ENCODE measurements around the gene HOMEZ. TPM values are rescaled to one million over a fixed set of nuclear protein-coding genes. Genes with fewer than 3 reads are reported as not detected.

HOMEZ gene
- total and polyA plus RNA-seq, 2 donors (not counting 3 experiments of a cell fraction or from before 2014, with no cell fraction given) = 11.3 to 16.8 TPM

DNA sequence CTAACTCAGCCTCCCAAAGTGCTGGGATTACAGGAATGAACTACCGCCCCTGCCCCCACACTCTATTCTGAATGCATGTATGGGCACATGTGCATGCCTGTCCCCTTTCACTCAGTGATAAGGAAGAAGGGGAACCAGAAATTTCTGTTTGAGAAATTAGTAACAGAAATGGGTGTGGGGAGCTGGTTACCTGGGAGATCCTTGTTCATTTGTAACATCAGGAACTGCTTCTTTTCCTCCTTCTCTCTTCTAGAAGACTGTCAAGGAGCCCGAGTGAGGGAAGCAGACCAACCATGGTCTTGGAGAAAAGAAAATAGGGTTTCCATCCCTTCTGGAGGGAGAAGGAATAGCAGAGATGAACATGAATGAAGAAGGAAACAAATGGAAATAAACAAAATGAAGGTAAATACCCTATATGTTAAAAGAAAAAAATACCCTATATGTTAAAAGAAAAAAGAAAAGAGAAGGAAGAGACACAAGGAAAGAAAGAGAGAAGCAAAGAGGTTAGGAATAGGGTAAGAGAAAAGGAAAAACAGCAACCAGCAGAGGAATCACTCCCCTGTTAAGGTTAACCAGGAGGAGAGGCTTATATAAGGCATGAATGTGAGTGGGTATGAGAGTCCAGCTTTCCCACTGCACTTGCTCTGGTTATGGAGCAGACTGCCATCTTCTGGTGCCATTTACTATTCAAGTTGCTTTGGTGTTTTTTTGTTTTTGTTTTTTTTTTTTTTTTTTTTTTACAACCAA lies 13.5 kb upstream of the HOMEZ start:
- no TSS peak for BruUV-seq (replicated peaks)
- DNase-seq (ENCODE audit: low read depth, low spot score) (peak; percentile 46), FAIRE-seq (no peak)
- no peaks in the 10 kb centered on the region for H3K9me3 ChIP-seq (replicated peaks; ENCODE audit: control insufficient read depth, insufficient read depth, low read length)
- dilution Hi-C loops (cut with MboI; ENCODE audit: extremely low pct_ligation_motif_present, low sequenced_read_pairs) = no loop called here
- no peaks in the 10 kb centered on the region for H3K27me3 ChIP-seq (ENCODE audit: control insufficient read depth in 2 of 2, insufficient read depth in 2 of 2, low read length in 2 of 2)
- no peaks in the 10 kb centered on the region for H3K36me3 ChIP-seq (ENCODE audit: control insufficient read depth in 2 of 2, extremely low read depth in 1 of 2, insufficient read depth in 2 of 2, low read length in 2 of 2)
- TF ChIP-seq, protein P1, sequence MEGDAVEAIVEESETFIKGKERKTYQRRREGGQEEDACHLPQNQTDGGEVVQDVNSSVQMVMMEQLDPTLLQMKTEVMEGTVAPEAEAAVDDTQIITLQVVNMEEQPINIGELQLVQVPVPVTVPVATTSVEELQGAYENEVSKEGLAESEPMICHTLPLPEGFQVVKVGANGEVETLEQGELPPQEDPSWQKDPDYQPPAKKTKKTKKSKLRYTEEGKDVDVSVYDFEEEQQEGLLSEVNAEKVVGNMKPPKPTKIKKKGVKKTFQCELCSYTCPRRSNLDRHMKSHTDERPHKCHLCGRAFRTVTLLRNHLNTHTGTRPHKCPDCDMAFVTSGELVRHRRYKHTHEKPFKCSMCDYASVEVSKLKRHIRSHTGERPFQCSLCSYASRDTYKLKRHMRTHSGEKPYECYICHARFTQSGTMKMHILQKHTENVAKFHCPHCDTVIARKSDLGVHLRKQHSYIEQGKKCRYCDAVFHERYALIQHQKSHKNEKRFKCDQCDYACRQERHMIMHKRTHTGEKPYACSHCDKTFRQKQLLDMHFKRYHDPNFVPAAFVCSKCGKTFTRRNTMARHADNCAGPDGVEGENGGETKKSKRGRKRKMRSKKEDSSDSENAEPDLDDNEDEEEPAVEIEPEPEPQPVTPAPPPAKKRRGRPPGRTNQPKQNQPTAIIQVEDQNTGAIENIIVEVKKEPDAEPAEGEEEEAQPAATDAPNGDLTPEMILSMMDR (IDR thresholded peaks at IDR 0.05; ENCODE audit: extremely low read depth in 1 of 2, insufficient read depth in 1 of 2, low read depth in 1 of 2, low read length in 2 of 2) = peak; percentile 11 to 18
- no peak for TF ChIP-seq POLR2AphosphoS5 (IDR thresholded peaks at IDR 0.05; ENCODE audit: insufficient read depth, low read depth, low read length)
- peaks cover 11% of the 10 kb centered on the region for H3K4me1 ChIP-seq (ENCODE audit: control insufficient read depth, extremely low read depth, insufficient read depth, low read length)
- ChIA-PET POLR2A (no interaction called here), CTCF (interaction anchor here (0.6 to 4.0 kb wide), 9 partner anchors 12 to 185 kb away, joined by 3 to 53 read pairs (median 5); partner anchors contain the start of gene HOMEZ)
- H3K9ac ChIP-seq (replicated peaks; ENCODE audit: extremely low read depth, insufficient read depth, low read length) = no peak overlapping the region
- H3K4me3 ChIP-seq (replicated peaks in 1 of 3; ENCODE audit: insufficient read depth in 1 of 3, low read depth in 1 of 3, low read length in 3 of 3) = no peak overlapping the region
- intact Hi-C loops (cut with micrococcal nuclease) = loop anchor here (1.0 kb wide), 1 partner anchor 112 kb away; no protein-coding TSS in a partner anchor
- H3K9me1 ChIP-seq (replicated peaks; ENCODE audit: control insufficient read depth, extremely low read depth, insufficient read depth, low read length) = no peaks in the 10 kb centered on the region
- no peak overlapping the region for H3K27ac ChIP-seq (ENCODE audit: insufficient read depth, low read depth, low read length)
- no peaks in the 10 kb centered on the region for H4K20me1 ChIP-seq (replicated peaks; ENCODE audit: control insufficient read depth, extremely low read depth, insufficient read depth, low read length)
- no peaks in the 10 kb centered on the region for H3K79me2 ChIP-seq (ENCODE audit: control insufficient read depth, insufficient read depth, low read length)
- H3K4me2 ChIP-seq (ENCODE audit: insufficient read depth, low read length) = no peak overlapping the region
- H2AFZ ChIP-seq (ENCODE audit: low read depth, low read length) = no peak overlapping the region

DNA sequence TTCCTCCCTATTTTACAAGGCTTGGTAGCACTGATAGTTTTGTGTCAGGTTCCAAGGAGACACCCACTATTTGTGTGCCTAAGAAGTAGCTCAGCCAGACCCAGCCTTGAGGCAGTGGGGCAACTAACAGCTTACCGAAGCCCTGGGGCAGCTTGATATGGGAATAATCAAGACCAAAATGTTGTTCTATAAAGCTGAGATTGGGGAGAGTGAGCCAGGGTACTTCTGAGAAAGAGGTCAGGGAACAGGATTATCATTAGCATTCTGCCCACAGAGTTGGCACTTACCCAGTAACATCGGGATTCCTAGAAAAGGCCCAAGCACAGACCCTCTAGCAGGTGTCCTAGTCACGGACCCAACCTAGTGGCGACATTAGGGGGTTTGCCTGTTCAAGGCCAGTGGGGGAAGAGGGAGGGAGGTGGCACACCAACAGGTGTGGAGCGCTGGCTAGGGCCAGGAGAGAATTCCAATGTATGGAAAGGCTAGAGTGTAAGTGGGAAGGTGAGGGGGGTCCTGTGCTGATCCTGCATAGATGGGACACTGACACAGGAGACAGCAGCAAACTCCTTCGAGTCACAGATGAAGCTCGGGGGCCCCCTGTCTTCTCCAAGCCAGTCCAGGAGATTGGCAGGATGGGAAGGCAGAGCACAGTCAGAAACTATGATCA lies 11.8 kb upstream of the HOMEZ start:
- no peak for TF ChIP-seq MYC (IDR thresholded peaks at IDR 0.05; ENCODE audit: low read depth, low read length)
- no peak for TF ChIP-seq JUN (IDR thresholded peaks at IDR 0.05; ENCODE audit: borderline replicate concordance, insufficient read depth, insufficient read length, low read depth)
- TF ChIP-seq POLR2A (IDR thresholded peaks at IDR 0.05; ENCODE audit: low read depth, low read length) = no peak
- TF ChIP-seq FOS (IDR thresholded peaks at IDR 0.05; ENCODE audit: borderline replicate concordance, insufficient read depth, low read length) = no peak
- TF ChIP-seq, protein P2, sequence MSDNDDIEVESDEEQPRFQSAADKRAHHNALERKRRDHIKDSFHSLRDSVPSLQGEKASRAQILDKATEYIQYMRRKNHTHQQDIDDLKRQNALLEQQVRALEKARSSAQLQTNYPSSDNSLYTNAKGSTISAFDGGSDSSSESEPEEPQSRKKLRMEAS (IDR thresholded peaks at IDR 0.05; ENCODE audit: insufficient read depth, insufficient read length) = no peak
- no peak for TF ChIP-seq EZH2 (IDR thresholded peaks at IDR 0.05; ENCODE audit: borderline replicate concordance, low read depth, low read length, severe bottlenecking)
- TF ChIP-seq, protein P1 (IDR thresholded peaks at IDR 0.05; ENCODE audit: extremely low read depth in 1 of 2, insufficient read depth in 1 of 2, low read depth in 1 of 2, low read length in 2 of 2) = no peak
- TF ChIP-seq POLR2AphosphoS5 (IDR thresholded peaks at IDR 0.05; ENCODE audit: insufficient read depth, low read depth, low read length) = no peak
- TF ChIP-seq GATA2 (IDR thresholded peaks at IDR 0.05; ENCODE audit: insufficient read depth, insufficient read length, low read depth, low read length) = no peak
- intact Hi-C loops (cut with micrococcal nuclease) = no loop called here
- peaks cover 10% of the 10 kb centered on the region for H3K4me1 ChIP-seq (ENCODE audit: control insufficient read depth, extremely low read depth, insufficient read depth, low read length)
- H2AFZ ChIP-seq (ENCODE audit: low read depth, low read length) = no peak overlapping the region
- H3K9ac ChIP-seq (replicated peaks; ENCODE audit: extremely low read depth, insufficient read depth, low read length) = no peak overlapping the region
- no peaks in the 10 kb centered on the region for H3K9me1 ChIP-seq (replicated peaks; ENCODE audit: control insufficient read depth, extremely low read depth, insufficient read depth, low read length)
- DNase-seq (ENCODE audit: low read depth, low spot score) (no peak), FAIRE-seq (no peak)
- H3K4me2 ChIP-seq (ENCODE audit: insufficient read depth, low read length) = no peak overlapping the region
- H3K79me2 ChIP-seq (ENCODE audit: control insufficient read depth, insufficient read depth, low read length) = no peaks in the 10 kb centered on the region
- no TSS peak for BruUV-seq (replicated peaks)
- H3K9me3 ChIP-seq (replicated peaks; ENCODE audit: control insufficient read depth, insufficient read depth, low read length) = no peaks in the 10 kb centered on the region
- POLR2A ChIA-PET = no interaction called here
- no peaks in the 10 kb centered on the region for H4K20me1 ChIP-seq (replicated peaks; ENCODE audit: control insufficient read depth, extremely low read depth, insufficient read depth, low read length)
- no peak overlapping the region for H3K4me3 ChIP-seq (replicated peaks in 1 of 3; ENCODE audit: insufficient read depth in 1 of 3, low read depth in 1 of 3, low read length in 3 of 3)
- no peaks in the 10 kb centered on the region for H3K36me3 ChIP-seq (ENCODE audit: control insufficient read depth in 2 of 2, extremely low read depth in 1 of 2, insufficient read depth in 2 of 2, low read length in 2 of 2)
- CTCF ChIA-PET = interaction anchor here (0.6 to 2.5 kb wide), 4 partner anchors 24 to 177 kb away, joined by 3 to 20 read pairs (median 4); partner anchors contain the start of gene PABPN1
- H3K27me3 ChIP-seq (ENCODE audit: control insufficient read depth in 2 of 2, insufficient read depth in 2 of 2, low read length in 2 of 2) = peaks cover 6% of the 10 kb centered on the region in 2 experiments
- no peak overlapping the region for H3K27ac ChIP-seq (ENCODE audit: insufficient read depth, low read depth, low read length)
- dilution Hi-C loops (cut with MboI; ENCODE audit: extremely low pct_ligation_motif_present, low sequenced_read_pairs) = no loop called here

Data from endothelial cell of umbilical vein (primary cell).